ENCODE results near the gene ANKFN1.

ANKFN1 gene

GRCh38 chr17:56206351-56206750, 53.1 kb downstream of the ANKFN1 start:
- no peak overlapping the region for H3K4me3 ChIP-seq (replicated peaks; ENCODE audit: low read depth, low read length)
- DNase-seq (ENCODE audit: low read depth): no peak
- TF ChIP-seq CTCF (IDR thresholded peaks at IDR 0.05; ENCODE audit: low read length, missing control alignments): no peak

GRCh38 chr17:56213031-56213430, 59.8 kb downstream of the ANKFN1 start:
- no peak overlapping the region for H3K4me3 ChIP-seq (replicated peaks; ENCODE audit: low read depth, low read length)
- TF ChIP-seq CTCF (IDR thresholded peaks at IDR 0.05; ENCODE audit: low read length, missing control alignments): no peak
- no peak for DNase-seq (ENCODE audit: low read depth)

GRCh38 chr17:56217921-56218320, 64.6 kb downstream of the ANKFN1 start:
- no peak for TF ChIP-seq CTCF (IDR thresholded peaks at IDR 0.05; ENCODE audit: low read length, missing control alignments)

GRCh38 chr17:56222255-56222654, 69.0 kb downstream of the ANKFN1 start:
- no peak for TF ChIP-seq CTCF (IDR thresholded peaks at IDR 0.05; ENCODE audit: low read length, missing control alignments)
- no peak for DNase-seq (ENCODE audit: low read depth)
- no peak overlapping the region for H3K4me3 ChIP-seq (replicated peaks; ENCODE audit: low read depth, low read length)

More at GRCh38 chr17:56217921-56218320, 64.6 kb downstream of the ANKFN1 start:
- H3K4me3 ChIP-seq (replicated peaks; ENCODE audit: low read depth, low read length): no peak overlapping the region
- DNase-seq (ENCODE audit: low read depth): no peak

- peak; percentile 25 for DNase-seq (ENCODE audit: low read depth)
Measured at GRCh38 chr17:56230660-56231059, 77.4 kb downstream of the ANKFN1 start.

GRCh38 chr17:56231252-56231651, 78.0 kb downstream of the ANKFN1 start:
- no peak overlapping the region for H3K4me3 ChIP-seq (replicated peaks; ENCODE audit: low read depth, low read length)
- no peak for DNase-seq (ENCODE audit: low read depth)
- no peak for TF ChIP-seq CTCF (IDR thresholded peaks at IDR 0.05; ENCODE audit: low read length, missing control alignments)

More at GRCh38 chr17:56230660-56231059, 77.4 kb downstream of the ANKFN1 start:
- TF ChIP-seq CTCF (IDR thresholded peaks at IDR 0.05; ENCODE audit: low read length, missing control alignments): no peak
- H3K4me3 ChIP-seq (replicated peaks; ENCODE audit: low read depth, low read length): no peak overlapping the region

GRCh38 chr17:56231693-56232092, 78.4 kb downstream of the ANKFN1 start:
- DNase-seq (ENCODE audit: low read depth): no peak
- H3K4me3 ChIP-seq (replicated peaks; ENCODE audit: low read depth, low read length): no peak overlapping the region
- no peak for TF ChIP-seq CTCF (IDR thresholded peaks at IDR 0.05; ENCODE audit: low read length, missing control alignments)

Data from fibroblast of pulmonary artery (primary cell).